NCI-H2227 (cell line): ENCODE data around the gene STN1.

Experiments
- DNase-seq: peaks from one replicate; lab custom pipeline; 2025; ENCODE audit not compliant: unreplicated experiment; lab: John Stamatoyannopoulos, UW

STN1 gene

GRCh38 chr10:103869336-103869735, 48.6 kb downstream of the STN1 start:
- no peak for DNase-seq

- no peak for DNase-seq
Observed at GRCh38 chr10:103868200-103868599, 49.8 kb downstream of the STN1 start.

- DNase-seq = no peak
Observed at GRCh38 chr10:103861505-103861904, 56.5 kb downstream of the STN1 start.

- peak; percentile 58 for DNase-seq
Observed at GRCh38 chr10:103859161-103860086, 58.6 kb downstream of the STN1 start.

- no peak for DNase-seq
Observed at GRCh38 chr10:103858360-103858759, 59.6 kb downstream of the STN1 start.

GRCh38 chr10:103856797-103857170, 61.2 kb downstream of the STN1 start:
- DNase-seq = peak; percentile 10

GRCh38 chr10:103855852-103856796, 61.9 kb downstream of the STN1 start:
- no peak for DNase-seq

- DNase-seq = peak; percentile 55
Observed at GRCh38 chr10:103855424-103855823, 62.6 kb downstream of the STN1 start, which contains the start of gene SH3PXD2A. TSS of gene SH3PXD2A (minus strand) at chr10:103855576. CDS start at chr10:103855266, 310 bp downstream.

- DNase-seq = peak; percentile 46
Observed at GRCh38 chr10:103854686-103855391, 63.1 kb downstream of the STN1 start.

- peak; percentile 46 for DNase-seq
Observed at GRCh38 chr10:103854265-103854685, 63.7 kb downstream of the STN1 start.

GRCh38 chr10:103853428-103854264, 64.3 kb downstream of the STN1 start:
- no peak for DNase-seq

- DNase-seq = no peak
Observed at GRCh38 chr10:103852856-103853255, 65.1 kb downstream of the STN1 start.

GRCh38 chr10:103852189-103852711, 65.7 kb downstream of the STN1 start:
- DNase-seq = no peak

GRCh38 chr10:103851261-103851660, 66.7 kb downstream of the STN1 start:
- DNase-seq = no peak

- DNase-seq = no peak
Observed at GRCh38 chr10:103850572-103850895, 67.5 kb downstream of the STN1 start.

GRCh38 chr10:103849880-103850571, 68.0 kb downstream of the STN1 start:
- no peak for DNase-seq

GRCh38 chr10:103849212-103849877, 68.6 kb downstream of the STN1 start:
- no peak for DNase-seq

GRCh38 chr10:103847909-103848468, 70.0 kb downstream of the STN1 start:
- no peak for DNase-seq
